ENCODE results near the gene EIF4EBP2.

The EIF4EBP2 gene

DNA sequence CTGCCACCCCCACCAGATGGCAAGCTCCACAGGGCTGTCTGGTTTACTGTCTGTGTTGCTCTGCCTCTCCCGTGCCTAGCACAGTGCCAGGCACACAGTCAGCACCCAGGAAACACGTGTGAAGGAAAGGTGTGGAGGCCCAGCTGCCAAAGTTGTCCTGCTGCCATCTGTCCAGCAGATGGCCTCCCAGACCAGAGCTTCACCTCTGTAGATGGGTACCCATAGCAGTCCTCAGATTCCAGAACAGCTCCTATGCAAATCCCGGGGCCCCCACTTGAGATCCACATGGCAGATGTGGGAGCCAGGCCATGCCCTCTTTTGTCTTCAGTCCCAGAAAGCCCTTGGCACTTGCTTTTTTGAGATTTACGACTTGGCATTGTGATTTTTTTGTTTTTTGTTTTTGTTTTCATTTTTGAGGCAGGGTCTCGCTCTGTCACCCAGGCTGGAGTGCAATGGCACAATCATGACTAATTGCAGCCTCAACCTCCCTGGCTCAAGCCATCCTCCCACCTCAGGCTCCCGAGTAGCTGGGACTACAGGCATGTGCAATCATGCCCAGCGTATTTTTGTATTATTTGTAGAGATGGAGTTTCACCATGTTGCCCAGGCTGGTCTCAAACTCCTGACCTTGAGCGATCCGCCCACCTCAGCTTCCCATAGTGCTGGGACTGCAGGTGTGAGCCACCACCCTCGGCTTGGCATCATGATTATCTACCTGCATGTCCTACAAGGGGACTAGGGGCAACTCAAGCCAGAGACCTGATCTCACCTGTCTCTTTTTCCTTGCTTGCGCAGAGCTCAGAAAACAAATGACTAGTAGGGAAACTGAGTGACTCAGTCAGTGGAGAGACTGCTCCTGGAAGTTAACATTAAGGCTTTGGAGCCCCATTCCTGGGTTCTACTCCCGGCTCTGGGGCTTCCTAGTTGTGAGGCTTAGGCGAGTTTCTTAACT lies 57.7 kb downstream of the EIF4EBP2 start:
- DNase-seq (ENCODE audit: low read depth) = peak; percentile 28

DNA sequence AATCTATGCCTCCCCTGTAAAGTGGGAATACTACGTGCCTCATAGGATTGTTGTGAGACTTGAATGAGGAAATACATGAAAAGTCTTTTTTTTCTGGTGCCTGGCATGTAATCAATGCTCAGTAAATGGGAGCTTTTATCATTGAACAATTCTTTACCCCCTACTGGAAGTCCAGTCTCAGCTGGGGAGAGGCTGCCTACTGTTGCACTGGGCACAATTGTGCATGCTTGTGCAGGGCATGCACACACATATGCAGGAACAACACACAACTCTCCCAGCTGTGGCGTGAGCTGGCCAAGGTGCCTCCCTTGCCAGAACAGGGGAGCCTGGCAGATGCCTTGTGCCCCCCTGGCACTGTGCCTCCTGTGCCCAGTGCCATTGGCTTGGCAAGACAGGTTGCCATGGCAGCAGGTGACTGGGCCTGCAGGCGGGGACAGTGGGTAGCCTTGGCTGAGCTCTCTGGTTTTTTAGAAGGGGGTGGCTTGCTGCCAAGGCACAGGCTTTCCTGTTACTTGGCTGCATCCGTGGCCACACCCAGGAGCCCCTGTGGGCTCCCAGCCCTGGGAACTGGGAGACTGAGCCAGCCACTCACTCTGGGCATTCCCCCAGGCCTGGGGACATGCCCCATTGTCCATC lies 58.5 kb downstream of the EIF4EBP2 start:
- no peak for DNase-seq (ENCODE audit: low read depth)

DNA sequence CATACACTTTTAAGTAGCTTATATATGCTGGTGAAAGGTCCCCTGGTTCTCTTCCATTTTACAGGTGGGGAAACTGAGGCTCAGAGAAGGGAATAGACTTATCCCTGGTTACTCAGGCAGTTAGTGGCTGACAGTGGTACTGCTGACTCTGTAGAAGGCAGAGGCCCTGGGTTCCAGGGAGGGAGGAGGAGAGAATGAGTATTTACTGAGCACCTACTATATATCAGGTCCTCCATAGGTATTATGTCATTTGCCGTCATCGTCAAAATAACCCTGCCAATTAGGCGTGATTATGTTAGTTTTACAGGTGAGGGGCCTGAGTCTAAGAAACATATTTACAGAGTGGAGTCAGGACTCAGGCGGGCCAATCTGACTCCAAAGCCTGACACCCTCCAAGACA lies 61.3 kb downstream of the EIF4EBP2 start:
- no peak for DNase-seq (ENCODE audit: low read depth)

DNA sequence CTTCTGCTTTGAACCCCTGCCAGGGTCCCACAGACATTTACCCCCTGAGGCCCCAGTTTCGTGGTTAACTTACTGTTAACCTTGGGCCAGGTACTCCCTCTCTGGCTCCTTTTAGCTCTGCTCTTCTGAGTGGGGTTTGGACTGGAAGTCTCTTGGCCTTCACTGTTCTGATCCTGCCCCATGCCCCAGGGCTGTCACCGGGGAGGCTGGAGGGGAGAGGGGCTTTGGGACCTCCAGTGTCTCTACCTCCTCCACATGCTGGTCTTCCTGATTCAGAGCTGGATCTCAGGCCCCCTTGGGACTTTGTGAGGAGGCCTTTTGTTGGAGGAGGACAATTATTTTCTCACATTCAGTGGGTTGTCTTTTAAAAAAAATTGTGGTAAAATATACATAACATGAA lies 61.9 kb downstream of the EIF4EBP2 start:
- DNase-seq (ENCODE audit: low read depth) = no peak

DNA sequence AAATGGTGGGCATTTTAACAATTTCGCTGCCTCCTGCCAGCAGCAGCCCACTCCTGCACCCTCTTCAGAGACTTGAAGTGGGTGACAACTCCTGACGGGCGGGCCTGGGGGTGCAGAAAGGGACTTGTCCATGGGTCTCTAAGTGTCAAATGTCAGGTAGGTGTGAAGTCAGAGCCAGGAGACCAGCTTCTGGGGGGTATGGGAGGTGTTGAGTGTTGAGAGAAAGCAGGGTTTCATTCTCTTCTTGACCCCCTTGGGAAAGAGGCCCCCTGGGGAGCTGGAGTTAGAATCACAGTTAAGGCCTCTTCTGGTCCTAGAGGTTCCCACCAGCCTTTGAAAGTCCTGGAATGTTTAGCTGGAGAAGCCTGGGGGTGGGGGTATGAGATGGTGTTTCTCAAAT lies 63.0 kb downstream of the EIF4EBP2 start:
- no peak for DNase-seq (ENCODE audit: low read depth)

DNA sequence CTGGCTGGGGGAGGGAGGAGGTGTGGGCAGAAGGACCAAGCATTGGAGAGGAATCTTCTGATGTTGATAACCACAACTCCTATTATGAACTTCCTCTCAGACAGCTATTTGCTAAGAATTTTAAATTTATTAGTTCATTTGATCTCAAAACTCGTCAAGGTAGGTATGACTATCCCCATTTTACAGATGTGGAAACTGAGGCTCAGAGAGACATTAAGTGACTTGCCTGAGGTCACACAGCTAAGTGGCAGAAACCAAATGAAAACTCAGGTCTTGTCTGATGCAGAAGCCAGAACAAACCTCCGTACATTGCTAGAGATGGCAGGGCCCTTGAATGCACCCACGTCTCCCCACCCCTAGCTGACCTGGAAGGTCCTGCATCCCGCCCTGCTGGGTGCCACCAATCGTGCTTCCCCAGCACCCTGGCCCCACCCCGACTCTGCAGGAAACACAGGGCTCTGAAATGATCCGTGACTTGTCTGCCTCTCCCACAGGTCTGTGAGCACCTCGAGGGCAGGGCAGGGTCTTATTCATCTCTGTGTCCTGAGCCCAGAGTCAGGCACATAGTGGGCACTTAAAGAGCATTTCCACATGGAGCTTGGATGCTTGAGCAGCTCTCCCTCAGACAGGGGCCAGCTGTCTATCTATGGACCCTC lies 69.0 kb downstream of the EIF4EBP2 start:
- DNase-seq (ENCODE audit: low read depth) = no peak

DNA sequence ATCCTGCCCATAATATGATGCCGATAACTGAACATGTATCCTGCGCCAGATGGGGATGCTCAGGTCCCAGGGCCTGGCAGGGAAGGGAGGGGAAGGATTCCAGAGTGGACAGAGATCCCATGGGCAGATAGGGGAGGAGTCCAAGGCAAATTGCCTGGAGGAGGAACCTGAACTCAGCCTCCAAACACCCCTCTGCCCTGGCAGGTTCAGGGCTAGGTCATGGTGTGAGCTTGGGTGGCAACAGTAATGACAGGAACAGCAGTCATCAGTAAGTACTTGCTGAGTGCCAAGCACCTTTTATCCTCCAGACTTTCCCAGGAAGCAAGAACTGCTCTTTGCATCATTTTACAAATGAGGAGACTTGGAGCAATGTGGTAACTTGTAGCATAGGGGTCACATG lies 70.8 kb downstream of the EIF4EBP2 start:
- DNase-seq (ENCODE audit: low read depth) = no peak

DNA sequence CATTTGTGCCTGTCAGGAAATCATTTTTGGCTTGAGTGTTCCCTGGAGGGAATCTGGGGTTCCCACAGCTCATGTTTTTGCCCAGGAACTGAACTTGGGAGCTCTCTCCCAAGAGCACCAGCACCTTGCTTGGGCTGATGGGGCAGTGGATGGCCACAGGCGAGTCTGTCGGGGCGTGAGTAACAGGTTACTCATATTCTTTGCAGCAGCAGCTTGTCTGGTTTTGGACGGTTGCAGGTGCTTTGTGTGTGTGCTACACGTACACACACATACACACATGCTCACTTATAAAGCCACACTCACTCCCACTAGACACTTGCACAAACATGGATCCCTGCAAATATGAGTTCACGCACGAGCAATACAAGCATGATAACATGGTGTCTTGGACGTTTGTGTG lies 71.7 kb downstream of the EIF4EBP2 start:
- DNase-seq (ENCODE audit: low read depth) = no peak

DNA sequence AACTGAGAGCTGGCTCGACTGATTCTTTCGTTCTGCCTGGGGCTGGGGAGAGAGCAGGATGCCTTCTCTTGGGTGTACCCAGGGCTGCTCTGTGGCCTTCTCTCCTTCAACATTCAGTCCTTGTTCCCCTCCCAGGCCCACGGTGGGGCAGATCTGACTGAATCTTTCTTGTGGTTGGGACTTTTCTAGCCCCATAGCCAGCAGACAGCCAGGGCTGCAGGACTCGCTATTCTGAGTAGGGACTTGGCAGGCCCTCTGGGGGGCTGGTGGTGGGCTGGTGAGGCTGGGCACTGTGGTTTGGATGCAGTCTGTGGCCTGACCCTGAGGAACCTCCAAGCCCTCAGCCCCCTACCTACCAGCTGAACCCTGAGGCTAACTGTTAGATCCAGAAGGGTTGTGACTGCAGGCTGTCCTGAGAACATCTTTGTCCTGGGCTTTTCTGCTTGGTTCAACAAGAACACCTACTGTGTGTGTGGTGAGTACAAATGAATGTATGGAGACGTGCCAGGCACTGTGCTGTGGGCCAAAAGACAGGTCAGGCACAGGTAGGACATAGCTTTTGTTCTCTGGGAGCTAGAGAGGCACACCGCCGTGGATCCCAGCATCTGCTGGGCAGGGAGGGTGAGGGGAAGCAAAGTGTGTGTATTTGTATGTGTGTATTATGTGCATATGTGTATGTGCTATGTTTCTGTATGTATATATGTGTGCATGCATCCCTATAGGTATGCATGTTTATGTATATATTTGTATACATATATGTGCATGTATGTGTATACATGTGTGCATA lies 72.5 kb downstream of the EIF4EBP2 start:
- DNase-seq (ENCODE audit: low read depth) = no peak

DNA sequence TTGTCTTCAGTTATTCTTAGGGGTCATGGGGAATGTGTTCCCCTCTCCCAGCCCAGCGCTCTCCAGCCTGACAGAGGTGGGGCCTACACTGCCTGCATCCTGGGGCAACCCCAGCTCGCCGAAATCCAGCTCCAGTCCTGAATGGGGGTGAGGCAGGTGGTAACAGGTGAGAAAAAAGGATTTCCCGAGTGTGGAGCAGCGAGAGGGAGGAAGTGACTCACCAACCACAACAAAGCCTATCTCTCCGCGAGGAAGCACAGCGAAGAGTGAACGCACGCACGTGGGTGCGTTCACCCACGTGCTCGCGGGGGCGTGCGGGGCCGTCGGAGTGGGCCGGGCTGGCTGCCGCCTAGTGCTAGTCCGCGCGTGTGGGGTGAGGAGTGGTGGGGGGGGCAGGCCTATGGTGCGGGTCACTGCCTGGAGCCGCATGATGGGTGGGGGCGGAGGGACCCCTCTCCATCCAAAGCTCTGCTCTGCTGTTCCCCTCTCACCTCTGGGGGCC lies 73.8 kb downstream of the EIF4EBP2 start:
- DNase-seq (ENCODE audit: low read depth) = peak; percentile 55
